SHP77 treated with DMSO at 0.1 percent for 48 hours (cell line): Measurements from ENCODE around the gene LAMA2.

Source experiments
- DNase-seq: peaks from one replicate; lab custom pipeline; 2025; lab: John Stamatoyannopoulos, UW

The LAMA2 gene

DNA sequence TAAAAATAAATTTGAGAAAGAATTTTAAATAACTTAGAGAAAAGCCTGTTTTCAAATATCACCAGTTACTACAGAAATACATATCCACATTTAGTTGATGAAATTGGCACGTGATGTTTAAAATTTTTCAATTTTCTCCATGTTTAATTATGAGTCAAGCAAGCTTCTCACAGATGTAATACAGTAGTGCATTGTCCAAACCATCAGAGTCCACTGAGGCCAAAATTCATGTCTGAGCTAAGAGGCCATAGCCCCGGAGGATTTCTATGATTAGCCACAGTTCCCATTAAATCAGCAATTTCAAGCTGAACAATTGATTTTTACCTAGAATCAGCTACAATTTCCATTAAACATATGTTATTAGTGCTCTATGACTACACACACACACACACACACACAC, 387.0 kb downstream of the LAMA2 start:
- no peak for DNase-seq

DNA sequence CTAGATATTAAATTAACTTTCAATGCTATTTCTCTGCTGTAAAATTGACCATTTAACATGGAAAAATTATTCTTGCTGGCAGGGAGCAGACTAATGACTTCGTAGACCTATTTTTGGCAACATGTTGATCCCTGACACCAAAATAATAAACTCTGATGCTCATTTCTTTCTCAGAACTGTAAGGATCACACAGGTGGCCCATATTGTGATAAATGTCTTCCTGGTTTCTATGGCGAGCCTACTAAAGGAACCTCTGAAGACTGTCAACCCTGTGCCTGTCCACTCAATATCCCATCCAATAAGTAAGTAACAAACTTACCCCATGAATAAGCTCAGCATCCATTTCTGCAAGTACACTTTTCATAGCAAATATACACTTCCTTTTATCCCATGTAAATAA, 387.5 kb downstream of the LAMA2 start:
- no peak for DNase-seq

- DNase-seq: no peak
Measured at GRCh38 chr6:129273161-129273560, 390.2 kb downstream of the LAMA2 start.

DNA sequence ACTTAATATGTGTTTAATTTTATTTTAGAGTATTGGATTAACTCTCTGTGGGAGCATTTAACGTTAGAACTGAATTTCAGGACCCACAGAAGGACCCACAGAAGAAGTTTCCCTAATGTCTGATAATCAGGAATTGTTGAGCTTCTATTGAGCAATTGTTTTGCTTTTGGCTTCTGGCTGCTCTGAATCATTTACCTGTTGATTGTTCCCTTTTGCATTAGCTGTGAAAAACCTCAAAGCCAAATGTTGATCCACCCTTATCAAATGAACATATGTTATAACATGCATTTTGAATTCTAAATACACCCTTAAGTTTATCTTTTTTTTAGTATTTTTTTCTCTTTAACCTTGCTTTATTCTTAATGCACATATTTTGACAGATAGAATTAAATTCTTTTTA, 393.5 kb downstream of the LAMA2 start:
- no peak for DNase-seq

- DNase-seq: no peak
Measured at GRCh38 chr6:129276986-129277385, 394.0 kb downstream of the LAMA2 start.

GRCh38 chr6:129279343-129280292, 396.7 kb downstream of the LAMA2 start:
- DNase-seq: no peak

- DNase-seq: no peak
Measured at GRCh38 chr6:129280293-129280644, 397.3 kb downstream of the LAMA2 start.

DNA sequence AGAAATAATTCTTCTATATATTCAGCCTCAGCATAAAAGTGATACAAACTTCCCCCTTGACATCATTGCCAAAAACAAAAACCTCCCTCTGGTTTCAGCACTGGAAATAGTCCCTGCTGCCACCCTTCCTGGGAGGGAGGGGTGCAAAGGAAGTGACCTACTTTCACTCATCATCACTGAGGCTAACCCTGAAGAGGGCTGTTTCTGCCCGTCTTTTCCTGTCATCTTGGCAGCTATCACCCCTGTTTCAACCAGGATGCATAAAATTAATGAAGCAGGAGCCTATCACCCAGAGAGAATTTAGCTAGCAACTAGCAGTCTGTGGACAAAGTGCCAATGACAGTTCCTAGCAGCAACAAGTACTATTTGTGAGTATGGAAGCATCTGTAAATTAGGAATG, 397.8 kb downstream of the LAMA2 start:
- DNase-seq: no peak

GRCh38 chr6:129281168-129281796, 398.3 kb downstream of the LAMA2 start:
- DNase-seq: no peak

GRCh38 chr6:129282019-129282418, 399.1 kb downstream of the LAMA2 start:
- no peak for DNase-seq

GRCh38 chr6:129284225-129284624, 401.3 kb downstream of the LAMA2 start:
- DNase-seq: no peak

GRCh38 chr6:129287231-129288177, 404.6 kb downstream of the LAMA2 start:
- DNase-seq: no peak

- DNase-seq: no peak
Measured at GRCh38 chr6:129289442-129289841, 406.5 kb downstream of the LAMA2 start.

DNA sequence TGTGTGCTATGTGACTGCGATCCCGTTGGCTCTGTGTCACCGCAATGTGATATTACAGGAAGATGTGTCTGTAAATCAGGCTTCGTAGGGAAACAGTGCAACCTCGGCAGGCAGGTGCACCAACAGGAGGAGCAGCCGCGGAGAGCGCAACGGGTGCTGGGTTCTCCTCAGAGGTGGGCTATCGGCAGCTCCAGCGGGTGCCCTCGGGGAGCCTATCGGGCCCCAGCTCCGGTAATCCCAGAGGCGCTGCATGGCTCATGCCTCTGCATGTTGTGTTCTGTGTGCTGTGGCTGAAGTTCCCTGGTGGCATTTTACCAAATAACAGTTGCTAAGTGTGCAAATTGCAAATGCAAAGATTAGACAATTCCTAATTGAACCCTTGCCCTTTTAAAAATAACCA, 409.9 kb downstream of the LAMA2 start:
- no peak for DNase-seq

DNA sequence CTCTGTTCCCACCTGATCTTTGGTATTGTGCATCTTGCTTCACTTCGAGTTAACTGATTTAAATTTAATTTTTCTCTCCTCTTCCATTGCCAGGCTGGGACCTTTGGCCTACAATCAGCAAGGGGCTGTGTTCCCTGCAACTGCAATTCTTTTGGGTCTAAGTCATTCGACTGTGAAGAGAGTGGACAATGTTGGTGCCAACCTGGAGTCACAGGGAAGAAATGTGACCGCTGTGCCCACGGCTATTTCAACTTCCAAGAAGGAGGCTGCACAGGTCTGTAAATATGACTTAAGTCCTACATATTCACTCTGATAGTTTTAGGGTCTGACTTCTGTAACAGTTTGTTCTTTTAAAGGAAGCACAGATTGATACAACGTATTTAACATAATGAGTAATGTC, 414.7 kb downstream of the LAMA2 start:
- no peak for DNase-seq

GRCh38 chr6:129302671-129303070, 419.7 kb downstream of the LAMA2 start:
- no peak for DNase-seq

GRCh38 chr6:129306826-129307225, 423.9 kb downstream of the LAMA2 start:
- no peak for DNase-seq

- DNase-seq: no peak
Measured at GRCh38 chr6:129307845-129308244, 424.9 kb downstream of the LAMA2 start.

GRCh38 chr6:129309154-129309553, 426.2 kb downstream of the LAMA2 start:
- DNase-seq: no peak

- DNase-seq: no peak
Measured at GRCh38 chr6:129312880-129313279, 429.9 kb downstream of the LAMA2 start.

DNA sequence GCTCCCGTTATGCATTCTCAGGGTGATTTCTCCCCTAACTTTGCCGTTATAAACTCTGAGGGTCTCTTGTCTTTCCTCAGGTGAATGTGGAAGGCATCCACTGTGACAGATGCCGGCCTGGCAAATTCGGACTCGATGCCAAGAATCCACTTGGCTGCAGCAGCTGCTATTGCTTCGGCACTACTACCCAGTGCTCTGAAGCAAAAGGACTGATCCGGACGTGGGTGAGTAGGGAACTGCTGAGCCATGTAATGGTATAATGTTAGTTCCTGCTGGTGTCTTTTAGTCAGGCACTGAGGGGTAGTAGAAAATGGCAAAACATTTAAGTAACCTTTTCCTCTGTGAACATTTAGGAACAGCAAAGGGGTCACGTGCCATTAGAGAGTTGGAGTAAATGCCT, 431.6 kb downstream of the LAMA2 start:
- no peak for DNase-seq
